8988T (cell line): ENCODE data around the gene TARS3.

Experiments used
- DNase-seq: peaks from one replicate; pipeline ENCODE4 v3.0.0; 2011

Gene TARS3

GRCh38 chr15:101619615-101619865 lies 104.7 kb downstream of the TARS3 start:
- DNase-seq = no peak

GRCh38 chr15:101618851-101619614 lies 105.2 kb downstream of the TARS3 start:
- DNase-seq = no peak

GRCh38 chr15:101618076-101618475 lies 106.2 kb downstream of the TARS3 start:
- no peak for DNase-seq

- DNase-seq = no peak
These were observed 106.8 kb downstream of the TARS3 start for GRCh38 chr15:101617390-101617965.

- no peak for DNase-seq
These were observed 108.1 kb downstream of the TARS3 start for GRCh38 chr15:101615986-101616848.

GRCh38 chr15:101615414-101615985 lies 108.8 kb downstream of the TARS3 start:
- DNase-seq = no peak

- DNase-seq = no peak
These were observed 109.5 kb downstream of the TARS3 start for GRCh38 chr15:101614761-101615160.

- DNase-seq = no peak
These were observed 110.2 kb downstream of the TARS3 start for GRCh38 chr15:101614001-101614585.

- no peak for DNase-seq
These were observed 110.9 kb downstream of the TARS3 start for GRCh38 chr15:101613130-101614000.

- DNase-seq = no peak
These were observed 111.6 kb downstream of the TARS3 start for GRCh38 chr15:101612676-101613075.

GRCh38 chr15:101611580-101612299 lies 112.5 kb downstream of the TARS3 start:
- no peak for DNase-seq

GRCh38 chr15:101611007-101611406 lies 113.3 kb downstream of the TARS3 start:
- no peak for DNase-seq

- DNase-seq = no peak
These were observed 113.7 kb downstream of the TARS3 start for GRCh38 chr15:101610611-101611000.

- no peak for DNase-seq
These were observed 114.3 kb downstream of the TARS3 start for GRCh38 chr15:101609742-101610610.

- DNase-seq = no peak
These were observed 116.1 kb downstream of the TARS3 start for GRCh38 chr15:101608201-101608600.

GRCh38 chr15:101607108-101607507 lies 117.2 kb downstream of the TARS3 start:
- DNase-seq = no peak

- no peak for DNase-seq
These were observed 120.0 kb downstream of the TARS3 start for GRCh38 chr15:101604124-101604874.
